ENCODE data around the gene INCENP. TPM values are rescaled to one million over a fixed set of nuclear protein-coding genes. Genes with fewer than 3 reads are reported as not detected.
A peak's percentile ranks its signal among the peaks of the same experiment; 100 is the strongest.

INCENP gene
- total RNA-seq, 1 donor from 2014 or later, result 21.6 TPM

- Mint-ChIP-seq H3K36me3 (ENCODE audit: low read depth) (peaks cover 8% of the 10 kb centered on the region), H3K27me3 (ENCODE audit: low read depth) (no peaks in the 10 kb centered on the region), H3K9me3 (ENCODE audit: low read depth) (no peaks in the 10 kb centered on the region), H3K27ac (ENCODE audit: unreplicated experiment) (no peak overlapping the region), H3K4me3 (ENCODE audit: unreplicated experiment) (no peak overlapping the region), H3K4me1 (ENCODE audit: low read depth) (peaks cover 19% of the 10 kb centered on the region)
- no peak for TF ChIP-seq CTCF (IDR thresholded peaks at IDR 0.05)
- DNase-seq (ENCODE audit: low spot score), result peak; percentile 68
These were observed 5.9 kb downstream of the INCENP start for GRCh38 chr11:62129590-62130282.

DNA sequence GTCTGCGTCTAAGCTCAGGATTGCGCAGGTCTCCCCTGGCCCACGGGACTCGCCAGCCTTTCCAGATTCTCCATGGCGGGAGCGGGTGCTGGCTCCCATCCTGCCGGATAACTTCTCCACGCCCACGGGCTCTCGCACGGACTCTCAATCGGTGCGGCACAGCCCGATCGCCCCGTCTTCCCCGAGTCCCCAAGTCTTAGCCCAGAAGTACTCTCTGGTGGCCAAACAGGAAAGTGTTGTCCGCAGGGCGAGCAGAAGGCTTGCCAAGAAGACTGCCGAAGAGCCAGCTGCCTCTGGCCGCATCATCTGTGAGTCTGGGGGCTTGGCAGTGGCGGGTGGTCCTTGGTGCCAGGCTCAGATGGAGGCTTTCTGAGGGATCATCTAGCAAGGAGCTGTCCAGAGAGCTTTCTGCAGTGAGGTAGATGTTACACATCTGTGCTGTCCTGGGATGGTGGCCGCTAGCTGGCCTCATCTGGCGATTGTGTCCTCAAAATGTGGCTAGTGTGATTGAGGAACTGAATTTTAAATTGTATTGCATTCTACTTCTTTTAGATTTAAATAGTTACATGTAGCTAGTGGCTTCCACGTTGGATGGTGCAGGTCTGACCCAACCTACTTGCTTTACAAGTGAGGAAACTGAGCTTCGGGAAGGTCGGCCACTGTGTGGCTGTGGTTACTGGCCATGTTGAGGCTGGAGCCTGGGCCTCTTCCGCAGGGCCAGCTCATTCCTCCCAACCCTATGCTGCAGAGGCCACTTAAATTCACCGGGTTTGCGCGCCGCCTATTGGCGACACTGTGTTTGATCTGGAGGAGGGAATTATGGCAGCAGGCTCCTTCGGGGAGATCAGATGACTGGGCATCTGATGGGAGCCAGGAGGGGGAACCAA lies 6.7 kb downstream of the INCENP start:
- peak; percentile 84 for DNase-seq (ENCODE audit: low spot score)
- no peak for TF ChIP-seq CTCF (IDR thresholded peaks at IDR 0.05)
- Mint-ChIP-seq H3K36me3 (ENCODE audit: low read depth) (peaks cover 8% of the 10 kb centered on the region), H3K27me3 (ENCODE audit: low read depth) (no peaks in the 10 kb centered on the region), H3K27ac (ENCODE audit: unreplicated experiment) (no peak overlapping the region), H3K4me3 (ENCODE audit: unreplicated experiment) (no peak overlapping the region), H3K9me3 (ENCODE audit: low read depth) (no peaks in the 10 kb centered on the region), H3K4me1 (ENCODE audit: low read depth) (peaks cover 11% of the 10 kb centered on the region)

DNA sequence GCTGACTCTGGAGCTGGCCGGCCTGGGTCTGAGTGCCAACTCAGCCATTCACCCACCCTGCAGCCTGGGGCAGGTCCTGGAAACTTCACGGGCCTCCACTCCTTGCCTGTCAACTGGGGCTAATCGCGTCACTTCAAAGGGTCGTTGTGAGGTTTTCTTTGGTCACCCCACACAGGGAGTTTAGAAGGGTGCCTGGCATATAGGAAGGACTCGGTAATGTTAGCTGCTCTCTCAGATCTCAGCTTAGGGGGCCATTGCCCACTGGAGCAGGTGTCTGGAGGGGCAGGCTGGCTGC lies 7.3 kb downstream of the INCENP start:
- Mint-ChIP-seq H3K36me3 (ENCODE audit: low read depth) (peaks cover 8% of the 10 kb centered on the region), H3K4me3 (ENCODE audit: unreplicated experiment) (no peak overlapping the region), H3K27ac (ENCODE audit: unreplicated experiment) (no peak overlapping the region), H3K4me1 (ENCODE audit: low read depth) (peaks cover 5% of the 10 kb centered on the region), H3K27me3 (ENCODE audit: low read depth) (no peaks in the 10 kb centered on the region), H3K9me3 (ENCODE audit: low read depth) (no peaks in the 10 kb centered on the region)
- DNase-seq (ENCODE audit: low spot score), result peak; percentile 53
- TF ChIP-seq CTCF (IDR thresholded peaks at IDR 0.05), result no peak

- Mint-ChIP-seq H3K27ac (ENCODE audit: unreplicated experiment) (no peak overlapping the region), H3K36me3 (ENCODE audit: low read depth) (peaks cover 8% of the 10 kb centered on the region), H3K9me3 (ENCODE audit: low read depth) (no peaks in the 10 kb centered on the region), H3K27me3 (ENCODE audit: low read depth) (no peaks in the 10 kb centered on the region), H3K4me3 (ENCODE audit: unreplicated experiment) (no peak overlapping the region), H3K4me1 (ENCODE audit: low read depth) (peaks cover 4% of the 10 kb centered on the region)
- TF ChIP-seq CTCF (IDR thresholded peaks at IDR 0.05), result no peak
- peak; percentile 55 for DNase-seq (ENCODE audit: low spot score)
These were observed 8.4 kb downstream of the INCENP start for GRCh38 chr11:62132191-62132590.

- no peak overlapping the region for H3K27ac Mint-ChIP-seq (ENCODE audit: unreplicated experiment)
- no peak overlapping the region for H3K4me3 Mint-ChIP-seq (ENCODE audit: unreplicated experiment)
- no peaks in the 10 kb centered on the region for H3K27me3 Mint-ChIP-seq (ENCODE audit: low read depth)
- TF ChIP-seq CTCF (IDR thresholded peaks at IDR 0.05), result no peak
- peaks cover 8% of the 10 kb centered on the region for H3K36me3 Mint-ChIP-seq (ENCODE audit: low read depth)
- no peaks in the 10 kb centered on the region for H3K4me1 Mint-ChIP-seq (ENCODE audit: low read depth)
- H3K9me3 Mint-ChIP-seq (ENCODE audit: low read depth), result no peaks in the 10 kb centered on the region
- DNase-seq (ENCODE audit: low spot score), result peak; percentile 73
These were observed 9.0 kb downstream of the INCENP start for GRCh38 chr11:62132689-62133293.

Measured in chondrocyte (in vitro differentiated cells).